ENCODE results near the gene TRAPPC2.

The TRAPPC2 gene

DNA sequence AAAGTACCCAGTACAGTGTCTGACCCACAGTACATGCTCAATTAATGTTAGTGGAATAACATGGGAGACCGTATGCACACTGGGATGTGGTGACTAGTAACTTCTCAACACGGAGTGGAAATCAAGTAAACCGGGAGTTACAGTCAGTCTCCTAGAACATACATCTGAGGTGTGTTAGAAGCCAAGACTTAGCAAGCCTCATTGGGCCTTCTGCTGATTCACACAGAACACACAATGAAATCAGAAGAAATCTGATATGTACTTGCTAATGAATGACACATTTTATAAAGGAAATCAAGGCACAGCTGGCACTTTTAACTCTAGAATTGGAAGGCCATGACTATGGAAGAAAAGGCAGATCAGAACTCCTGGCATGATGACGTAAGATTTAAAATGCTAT lies 13.0 kb downstream of the TRAPPC2 start:
- no peak for TF ChIP-seq GATA2 (IDR thresholded peaks at IDR 0.05; ENCODE audit: low read depth, low read length)
- no peak for TF ChIP-seq GATA3 (IDR thresholded peaks at IDR 0.05; ENCODE audit: low read depth, low read length)

DNA sequence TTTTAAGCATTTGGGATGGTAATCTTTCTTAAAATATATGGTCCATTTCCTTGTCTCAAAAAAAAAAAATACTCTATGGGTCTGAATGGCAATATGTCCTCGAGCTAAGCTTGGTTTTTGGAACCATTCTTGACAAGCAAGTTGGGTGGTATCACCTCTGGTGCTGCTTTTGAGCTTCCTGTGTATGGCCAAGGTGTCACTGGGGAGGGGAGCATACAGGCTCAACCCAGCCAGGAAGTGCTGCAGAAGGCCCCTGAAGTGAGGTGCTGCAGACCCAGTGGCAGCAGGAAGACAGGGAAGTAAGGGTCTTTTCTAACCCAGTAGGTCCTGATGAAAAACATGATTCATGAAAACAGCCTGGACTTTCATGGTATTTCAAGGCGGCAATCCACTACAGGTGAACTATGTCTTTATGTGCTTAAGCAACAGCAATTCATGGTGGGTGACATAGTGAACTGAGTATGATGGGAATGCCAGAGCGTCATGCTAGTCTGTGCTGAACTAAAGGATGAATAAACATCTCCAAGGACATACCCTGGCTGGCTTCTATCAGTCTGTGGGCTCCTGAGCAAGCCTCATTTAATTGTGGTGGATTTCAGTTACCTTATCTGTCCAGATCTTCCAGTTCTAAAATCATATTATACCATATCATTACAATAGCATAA lies 15.1 kb downstream of the TRAPPC2 start:
- TF ChIP-seq GATA3 (IDR thresholded peaks at IDR 0.05; ENCODE audit: low read depth, low read length) (no peak), GATA2 (IDR thresholded peaks at IDR 0.05; ENCODE audit: low read depth, low read length) (no peak)

DNA sequence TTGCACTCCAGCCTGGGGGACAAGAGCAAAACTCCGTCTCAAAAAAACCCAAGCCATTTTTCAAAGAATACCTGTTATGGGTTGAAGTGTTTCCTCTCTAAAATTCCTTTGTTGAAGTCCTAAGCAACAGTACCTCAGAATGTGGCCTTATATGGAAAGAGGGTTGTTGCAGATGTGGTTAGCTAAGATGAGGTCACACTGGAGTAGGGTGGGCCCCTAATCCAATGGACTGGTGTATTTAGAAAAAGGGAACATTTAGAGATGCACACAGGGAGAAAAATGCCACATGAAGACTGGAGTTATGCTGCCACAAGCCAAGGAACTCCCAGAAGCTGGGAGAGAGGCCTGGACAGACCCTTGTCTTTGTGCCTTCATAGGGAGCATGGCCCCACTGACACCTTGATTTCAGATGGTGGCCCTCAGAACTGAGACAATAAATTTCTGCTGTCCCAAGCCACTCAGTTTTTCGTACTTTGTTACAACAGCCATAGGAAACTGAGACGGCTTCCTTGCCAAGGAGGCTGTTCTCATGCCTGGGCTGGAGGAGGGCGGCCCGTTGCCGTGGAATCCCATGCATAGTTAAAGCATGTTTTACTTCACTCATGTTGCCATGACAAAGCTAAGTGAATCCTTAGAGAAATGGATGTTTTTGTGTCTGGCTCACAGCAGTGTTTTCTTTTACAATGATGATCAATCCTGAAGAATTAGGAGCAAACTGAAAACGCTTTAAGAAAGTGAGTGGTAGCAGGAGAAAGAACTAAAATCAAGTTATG lies 16.5 kb downstream of the TRAPPC2 start:
- no peak for TF ChIP-seq GATA3 (IDR thresholded peaks at IDR 0.05; ENCODE audit: low read depth, low read length)
- TF ChIP-seq GATA2 (IDR thresholded peaks at IDR 0.05; ENCODE audit: low read depth, low read length), result no peak

DNA sequence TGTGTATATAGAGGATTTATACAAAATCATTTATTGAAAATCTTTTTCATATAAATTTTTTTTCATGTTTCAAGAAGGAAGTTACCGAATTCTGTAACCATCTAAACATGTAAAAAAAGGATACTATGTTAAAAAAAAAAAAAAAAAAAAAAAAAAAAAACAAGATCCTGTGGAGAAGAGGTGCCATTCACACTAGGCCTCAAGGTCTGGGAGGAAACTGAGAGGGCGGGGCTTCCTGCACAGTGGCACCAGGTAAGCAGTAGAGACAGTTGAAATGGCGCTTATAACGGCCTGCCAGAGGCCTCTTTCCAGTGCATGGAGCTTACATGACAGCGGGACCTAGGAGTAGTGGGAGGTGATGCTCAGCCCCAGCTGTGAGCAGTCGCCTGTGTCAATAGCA lies 17.5 kb downstream of the TRAPPC2 start:
- TF ChIP-seq GATA3 (IDR thresholded peaks at IDR 0.05; ENCODE audit: low read depth, low read length) (no peak), GATA2 (IDR thresholded peaks at IDR 0.05; ENCODE audit: low read depth, low read length) (no peak)

DNA sequence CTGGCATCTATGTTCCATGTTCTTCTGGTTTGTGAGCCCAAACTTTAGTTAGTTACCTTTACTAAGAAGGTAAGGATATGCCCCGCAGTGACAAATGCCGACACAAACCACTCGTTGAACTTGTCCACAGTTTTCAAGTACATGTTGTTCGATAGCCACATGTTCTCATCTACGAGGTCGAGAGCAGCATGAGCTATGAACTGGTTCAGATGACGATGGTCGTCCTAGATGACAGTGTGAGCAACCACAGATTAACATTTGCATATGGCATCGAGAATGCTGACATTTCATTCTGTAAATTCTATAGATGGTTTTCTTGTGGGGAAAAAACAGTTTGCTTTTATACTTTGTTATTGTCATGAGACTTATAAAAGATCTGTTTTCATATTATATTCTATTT lies 18.0 kb downstream of the TRAPPC2 start:
- no peak for TF ChIP-seq GATA3 (IDR thresholded peaks at IDR 0.05; ENCODE audit: low read depth, low read length)
- TF ChIP-seq GATA2 (IDR thresholded peaks at IDR 0.05; ENCODE audit: low read depth, low read length), result no peak

DNA sequence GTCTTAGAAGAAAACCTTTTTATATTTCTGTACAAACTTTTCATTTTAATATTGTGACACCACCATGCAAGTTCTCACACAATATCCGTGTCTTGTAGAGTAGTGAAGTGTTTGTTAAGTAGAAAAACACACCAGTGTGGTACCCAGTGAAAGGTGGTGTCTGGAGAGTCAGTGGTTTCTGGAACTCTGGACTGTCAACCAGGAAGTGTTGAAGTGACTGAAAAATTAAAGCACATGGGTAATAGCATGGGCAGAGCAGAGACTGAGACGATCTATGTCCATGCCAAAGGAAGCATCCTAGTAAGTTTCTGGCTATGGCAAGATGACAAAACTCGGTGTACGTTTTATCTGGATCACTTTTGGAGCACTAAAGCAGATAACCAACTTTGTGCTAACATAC lies 23.3 kb downstream of the TRAPPC2 start:
- TF ChIP-seq GATA2 (IDR thresholded peaks at IDR 0.05; ENCODE audit: low read depth, low read length) (no peak), GATA3 (IDR thresholded peaks at IDR 0.05; ENCODE audit: low read depth, low read length) (no peak)

DNA sequence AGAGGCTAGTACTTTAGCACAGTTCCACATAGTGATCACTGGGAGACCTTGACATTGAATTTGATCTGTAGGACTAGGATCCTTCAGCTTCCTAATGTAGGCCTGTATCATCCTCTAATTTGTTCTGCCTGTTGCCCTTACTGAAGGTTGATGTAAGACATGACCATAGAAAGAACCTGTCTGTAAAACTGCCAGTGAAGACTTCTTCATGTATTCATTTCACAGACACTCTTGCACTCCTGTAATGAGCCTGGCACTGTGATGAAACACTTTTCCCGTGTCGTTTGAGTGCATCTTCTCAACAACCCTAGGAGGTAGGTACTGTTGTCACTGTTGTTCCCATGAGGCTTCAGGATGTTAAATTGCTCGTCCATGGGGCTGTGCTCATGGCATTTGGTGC lies 30.8 kb downstream of the TRAPPC2 start:
- TF ChIP-seq GATA2 (IDR thresholded peaks at IDR 0.05; ENCODE audit: low read depth, low read length) (no peak), GATA3 (IDR thresholded peaks at IDR 0.05; ENCODE audit: low read depth, low read length) (no peak)

DNA sequence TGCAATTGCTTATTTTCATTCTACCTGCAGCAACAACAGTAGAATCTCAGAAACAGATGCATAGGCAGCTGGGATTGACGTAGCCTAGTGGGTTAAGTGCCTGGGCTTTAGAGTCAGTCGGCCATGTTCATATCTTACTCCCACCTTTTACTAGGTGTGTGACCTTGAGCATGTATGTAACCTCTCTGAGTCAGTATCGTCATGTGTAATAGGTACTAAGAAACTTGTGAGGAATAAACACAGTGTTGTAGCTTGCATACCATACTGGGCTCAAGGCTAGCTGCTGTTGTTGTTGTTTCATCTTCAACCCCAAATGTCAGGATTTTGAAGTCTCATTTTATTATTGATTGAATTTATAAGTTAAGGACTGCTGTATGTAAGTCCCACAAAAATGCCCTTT lies 31.3 kb downstream of the TRAPPC2 start:
- TF ChIP-seq GATA3 (IDR thresholded peaks at IDR 0.05; ENCODE audit: low read depth, low read length) (no peak), GATA2 (IDR thresholded peaks at IDR 0.05; ENCODE audit: low read depth, low read length) (no peak)

DNA sequence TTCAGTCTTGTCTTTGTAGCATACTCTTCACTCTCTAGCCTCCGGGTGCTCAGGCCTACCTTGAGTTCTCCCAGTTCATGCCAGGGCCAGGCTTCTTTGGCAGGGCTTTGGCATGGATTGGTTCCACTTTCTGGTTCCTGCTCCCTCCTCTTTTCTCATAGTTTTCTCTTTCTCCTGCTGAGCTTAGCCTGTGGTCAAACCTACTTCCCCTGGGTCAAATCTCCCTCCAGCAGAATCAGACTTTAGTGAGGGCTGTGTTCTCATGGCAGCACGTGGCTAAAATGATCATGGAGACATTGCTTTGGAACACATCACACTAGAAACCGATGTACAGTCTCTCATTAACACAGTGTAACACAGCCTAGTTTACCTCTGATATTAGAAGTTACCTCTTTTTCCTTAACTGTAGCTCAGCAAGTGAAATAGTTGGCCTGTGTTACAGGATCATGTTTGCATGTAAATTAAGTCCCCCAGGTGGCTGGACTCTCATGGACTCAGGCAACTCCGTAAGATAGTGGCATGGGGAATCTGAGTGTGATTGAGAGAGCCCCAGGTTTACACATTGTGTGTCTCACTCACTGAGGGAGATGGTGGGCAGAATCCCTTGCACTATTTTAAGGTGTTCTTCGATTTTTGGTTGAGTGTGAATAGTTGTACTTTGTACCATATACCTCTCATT lies 32.2 kb downstream of the TRAPPC2 start:
- no peak for TF ChIP-seq GATA3 (IDR thresholded peaks at IDR 0.05; ENCODE audit: low read depth, low read length)
- no peak for TF ChIP-seq GATA2 (IDR thresholded peaks at IDR 0.05; ENCODE audit: low read depth, low read length)

DNA sequence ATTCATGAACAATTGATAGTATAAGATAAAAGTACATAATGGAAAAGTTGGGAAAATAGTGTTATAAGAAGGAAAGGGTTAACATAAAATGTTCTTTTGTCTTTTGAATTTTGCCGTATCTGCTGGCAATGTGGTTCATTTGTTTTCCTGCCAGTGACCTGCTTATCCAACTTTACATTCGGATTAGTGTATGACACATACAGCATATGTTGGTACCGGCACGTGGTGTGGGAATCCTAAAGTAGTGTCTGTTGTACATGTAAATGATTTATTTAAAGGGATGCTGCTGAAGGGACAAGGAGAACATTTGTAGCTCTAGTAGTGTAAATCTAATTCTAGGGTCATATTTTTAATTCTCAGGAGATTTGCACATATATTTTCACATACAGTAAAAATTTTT lies 34.0 kb downstream of the TRAPPC2 start:
- TF ChIP-seq GATA3 (IDR thresholded peaks at IDR 0.05; ENCODE audit: low read depth, low read length) (no peak), GATA2 (IDR thresholded peaks at IDR 0.05; ENCODE audit: low read depth, low read length) (no peak)

DNA sequence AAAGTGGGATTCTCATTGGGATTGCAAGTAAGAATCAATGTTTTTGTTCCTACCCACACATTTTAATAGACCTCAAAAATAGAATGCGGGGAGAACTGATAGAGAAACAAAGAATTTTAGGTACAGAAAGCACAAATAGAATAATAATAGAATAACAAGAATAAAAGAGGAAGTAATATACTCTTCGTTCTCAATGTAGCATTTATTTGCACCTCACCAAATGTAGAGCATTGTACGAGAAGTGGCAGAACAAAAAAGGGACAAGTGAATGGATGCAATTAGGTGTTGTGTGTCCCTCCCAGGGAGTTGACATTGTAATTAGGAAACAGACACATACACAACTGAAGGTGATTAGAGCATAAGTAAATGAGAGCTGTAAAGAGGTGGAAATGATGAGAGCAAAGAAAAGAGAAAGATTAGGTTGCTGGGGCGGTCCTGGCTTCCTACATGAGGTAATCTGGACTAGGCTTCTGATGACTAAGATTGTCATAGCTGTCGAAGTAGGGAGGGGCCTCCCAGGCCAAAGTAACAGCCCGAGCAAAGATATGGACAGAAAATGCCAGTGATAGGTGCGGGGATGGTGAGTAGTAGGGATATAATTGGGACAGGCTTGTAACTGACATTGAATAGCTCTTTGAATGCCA lies 35.1 kb downstream of the TRAPPC2 start:
- no peak for TF ChIP-seq GATA3 (IDR thresholded peaks at IDR 0.05; ENCODE audit: low read depth, low read length)
- no peak for TF ChIP-seq GATA2 (IDR thresholded peaks at IDR 0.05; ENCODE audit: low read depth, low read length)

DNA sequence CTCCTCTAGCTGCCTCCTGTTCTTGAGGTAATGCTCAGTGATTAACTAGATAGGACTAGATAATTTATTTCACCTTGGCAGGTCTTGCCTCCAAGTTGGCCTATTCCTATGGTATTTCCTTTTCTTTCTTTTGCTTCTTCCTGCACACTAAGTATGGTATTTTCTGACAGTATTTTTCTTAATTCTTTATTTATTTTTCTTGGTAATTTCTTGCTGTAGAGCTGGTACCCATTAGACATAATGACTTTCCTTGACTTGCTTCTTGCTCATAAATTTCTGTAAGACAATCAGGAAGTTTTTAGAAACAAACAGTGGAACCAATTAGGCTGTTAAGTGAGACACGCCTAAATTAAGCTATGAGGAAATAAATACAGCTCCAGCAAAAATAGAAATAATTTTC lies 36.0 kb downstream of the TRAPPC2 start:
- no peak for TF ChIP-seq GATA2 (IDR thresholded peaks at IDR 0.05; ENCODE audit: low read depth, low read length)
- no peak for TF ChIP-seq GATA3 (IDR thresholded peaks at IDR 0.05; ENCODE audit: low read depth, low read length)

DNA sequence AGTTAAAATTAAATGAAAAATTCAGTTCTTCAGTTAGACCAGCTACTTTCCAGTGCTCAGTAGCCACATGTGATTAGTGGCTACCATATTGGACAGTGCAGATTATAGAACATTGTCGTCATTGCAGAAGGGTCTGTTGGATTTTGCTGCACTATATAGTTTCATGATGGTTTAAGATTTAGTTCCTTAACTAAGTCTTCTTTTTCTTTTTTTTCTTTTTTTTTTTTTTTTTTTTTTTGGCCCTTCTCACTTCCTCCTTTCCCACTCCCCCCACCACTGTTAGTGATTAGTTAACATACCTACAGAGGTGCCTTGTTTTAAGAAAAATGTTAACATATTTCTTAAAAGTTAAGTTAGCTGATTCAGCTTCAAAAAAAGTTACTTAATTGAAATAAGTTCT lies 36.4 kb downstream of the TRAPPC2 start:
- TF ChIP-seq GATA3 (IDR thresholded peaks at IDR 0.05; ENCODE audit: low read depth, low read length) (no peak), GATA2 (IDR thresholded peaks at IDR 0.05; ENCODE audit: low read depth, low read length) (no peak)

DNA sequence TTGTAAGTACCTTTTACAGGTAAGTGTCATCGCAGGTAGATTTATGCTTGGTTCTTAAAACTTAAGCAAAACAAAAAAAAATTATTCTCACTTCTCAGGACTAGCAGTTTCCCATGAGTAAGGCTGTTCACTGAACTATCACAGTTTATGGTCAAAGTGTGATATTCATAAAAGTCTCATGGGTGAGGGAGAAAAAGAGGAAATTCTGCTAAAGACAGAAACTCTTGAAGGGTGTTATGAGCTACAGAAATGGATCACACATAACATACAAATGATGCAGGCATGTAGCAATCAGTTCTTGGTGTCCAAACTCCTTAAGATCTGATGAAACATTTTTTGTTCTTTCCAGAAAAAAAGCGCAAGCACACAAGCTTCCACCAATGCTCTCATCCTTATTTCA lies 37.0 kb downstream of the TRAPPC2 start:
- TF ChIP-seq GATA3 (IDR thresholded peaks at IDR 0.05; ENCODE audit: low read depth, low read length), result no peak
